Iris pigment epithelial cell (primary cell): ENCODE results near the gene GPR107.
A peak's percentile ranks its signal among the peaks of the same experiment; 100 is the strongest.

Experiments used
- DNase-seq: peaks from one replicate; pipeline ENCODE4 v3.0.0-alpha.2; 2011; ENCODE audit warnings: low read depth

Gene GPR107

GRCh38 chr9:130159915-130160670, 106.4 kb downstream of the GPR107 start:
- DNase-seq: no peak

DNA sequence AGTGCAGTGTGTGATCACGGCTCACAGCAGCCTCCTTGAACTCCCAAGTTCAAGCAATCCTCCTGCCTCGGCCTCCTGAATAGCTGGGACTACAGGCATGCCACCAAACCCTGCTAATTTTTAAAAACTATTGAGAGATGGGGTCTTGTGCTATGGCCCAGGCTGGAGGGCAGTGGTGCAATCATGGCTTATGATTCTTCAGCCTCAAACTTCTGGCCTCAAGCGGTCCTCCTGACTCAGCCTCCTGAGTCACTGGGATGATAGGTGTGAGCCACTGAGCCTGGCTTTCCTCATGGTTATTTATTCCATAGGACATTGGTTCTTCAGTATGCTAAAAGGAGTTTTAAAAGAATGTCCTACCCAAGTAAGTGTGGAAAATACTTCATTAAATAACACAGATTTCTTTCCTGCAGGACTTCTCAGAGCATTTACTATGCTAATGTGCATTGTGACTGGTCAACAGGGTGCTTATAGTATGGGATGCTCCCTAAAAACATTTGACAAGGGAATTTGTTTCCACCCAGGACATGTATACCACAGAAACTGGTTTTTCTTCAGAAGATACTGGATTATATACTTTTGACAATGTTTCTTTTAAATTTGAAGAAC, 107.3 kb downstream of the GPR107 start:
- DNase-seq: no peak

- no peak for DNase-seq
Measured at GRCh38 chr9:130165579-130165978, 111.9 kb downstream of the GPR107 start.

DNA sequence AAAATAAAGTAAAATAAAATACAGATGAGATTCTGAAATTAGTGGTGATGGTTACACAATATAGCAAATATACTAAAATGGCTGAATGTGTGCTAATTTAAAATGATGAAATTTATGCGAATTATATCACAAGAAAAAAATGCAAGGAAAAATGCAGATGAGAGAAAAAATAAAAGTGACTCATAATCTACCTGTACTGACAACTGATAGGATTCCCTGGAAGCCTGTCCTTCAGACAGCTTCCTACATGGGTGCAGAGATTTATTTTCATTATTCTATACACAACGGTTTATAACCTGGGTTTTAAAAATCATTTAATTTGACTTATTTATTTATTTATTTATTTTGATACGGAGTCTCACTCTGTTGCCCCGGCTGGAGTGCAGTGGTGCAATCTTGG, 112.7 kb downstream of the GPR107 start:
- no peak for DNase-seq

GRCh38 chr9:130167927-130168326, 114.2 kb downstream of the GPR107 start:
- no peak for DNase-seq

- no peak for DNase-seq
Measured at GRCh38 chr9:130171226-130172148, 117.8 kb downstream of the GPR107 start.

DNA sequence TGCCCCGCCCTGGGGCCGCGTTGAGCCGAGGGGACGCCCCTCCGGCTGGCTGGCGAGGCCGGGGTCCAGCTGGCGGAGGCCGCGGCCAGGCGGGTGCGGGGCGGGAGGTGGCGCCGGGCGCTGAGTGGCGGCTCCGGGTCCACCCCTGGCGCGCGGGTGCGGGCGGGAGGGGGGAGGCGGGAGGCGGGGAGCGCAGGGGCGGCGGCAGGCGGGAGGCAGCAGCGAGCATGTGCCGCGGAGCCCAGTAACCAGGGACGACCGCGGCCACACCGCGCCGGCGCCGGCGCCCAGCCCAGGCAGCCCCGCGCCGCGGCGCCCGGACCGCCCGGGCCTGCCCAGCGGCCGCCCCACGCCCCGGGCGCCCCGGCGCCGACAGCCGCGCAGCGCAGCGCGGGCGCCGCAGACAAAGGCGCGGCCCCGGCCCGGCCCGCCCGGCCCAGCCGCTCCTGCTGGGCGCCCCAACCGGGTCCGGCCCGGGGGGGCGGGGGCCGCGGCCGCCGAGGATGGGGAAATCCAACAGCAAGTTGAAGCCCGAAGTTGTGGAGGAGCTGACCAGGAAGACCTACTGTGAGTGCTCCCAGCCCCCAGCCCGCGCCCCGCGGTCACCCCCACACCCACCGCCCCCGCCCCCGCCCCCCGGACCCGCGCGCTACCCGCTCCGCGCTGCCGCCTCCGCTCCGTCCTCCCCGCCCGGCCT, 118.6 kb downstream of the GPR107 start, which contains the start of gene NCS1:
Gene NCS1, plus strand, starts transcription at position 244 of the 697 bp plus-strand sequence. Its CDS starts 260 bp downstream, at position 504.
- peak; percentile 72 for DNase-seq

DNA sequence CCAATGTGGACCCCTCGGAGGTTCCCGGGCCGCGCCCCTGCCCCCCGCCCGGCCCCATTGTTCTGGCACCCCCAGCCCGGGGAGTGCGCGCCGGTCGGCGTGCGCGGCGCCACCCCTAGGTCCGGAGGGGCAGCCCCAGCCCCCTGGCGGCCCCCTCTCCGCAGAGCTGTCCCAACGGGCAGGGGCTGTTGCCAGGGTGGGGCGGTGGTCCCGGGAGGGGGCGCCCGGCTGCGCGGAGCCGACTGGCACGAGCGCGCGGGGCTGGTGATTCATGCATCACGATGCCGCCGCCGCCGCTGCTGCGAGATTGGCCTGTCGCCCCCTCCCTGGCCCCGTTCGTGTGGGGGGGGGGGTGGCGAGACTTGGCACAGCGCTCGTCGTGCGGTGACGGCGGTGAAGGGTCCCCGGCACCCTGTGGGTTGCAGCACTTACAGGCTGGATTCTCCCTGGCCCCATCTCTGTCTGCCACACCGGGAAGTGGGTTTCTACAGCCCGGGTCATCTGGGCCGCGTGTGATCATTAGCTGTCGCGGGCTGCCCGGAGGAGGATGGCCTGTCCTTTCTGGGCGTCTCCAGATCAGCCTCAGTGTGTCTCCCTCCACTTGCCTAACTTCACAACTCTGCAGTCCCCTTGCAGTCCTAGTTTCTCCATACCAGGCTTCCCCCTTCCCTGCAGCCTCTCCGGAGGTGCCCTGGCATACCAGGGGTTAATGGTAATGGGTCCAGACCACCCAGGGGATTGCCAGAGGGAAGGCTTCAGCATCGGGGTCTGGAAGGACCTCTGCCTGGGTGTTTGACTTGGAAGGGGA, 119.4 kb downstream of the GPR107 start:
- DNase-seq: peak; percentile 24

- peak; percentile 57 for DNase-seq
Measured at GRCh38 chr9:130173666-130173983, 119.9 kb downstream of the GPR107 start.

- DNase-seq: no peak
Measured at GRCh38 chr9:130174025-130174424, 120.3 kb downstream of the GPR107 start.

GRCh38 chr9:130174920-130175321, 121.2 kb downstream of the GPR107 start:
- no peak for DNase-seq

- no peak for DNase-seq
Measured at GRCh38 chr9:130175355-130175754, 121.6 kb downstream of the GPR107 start.

DNA sequence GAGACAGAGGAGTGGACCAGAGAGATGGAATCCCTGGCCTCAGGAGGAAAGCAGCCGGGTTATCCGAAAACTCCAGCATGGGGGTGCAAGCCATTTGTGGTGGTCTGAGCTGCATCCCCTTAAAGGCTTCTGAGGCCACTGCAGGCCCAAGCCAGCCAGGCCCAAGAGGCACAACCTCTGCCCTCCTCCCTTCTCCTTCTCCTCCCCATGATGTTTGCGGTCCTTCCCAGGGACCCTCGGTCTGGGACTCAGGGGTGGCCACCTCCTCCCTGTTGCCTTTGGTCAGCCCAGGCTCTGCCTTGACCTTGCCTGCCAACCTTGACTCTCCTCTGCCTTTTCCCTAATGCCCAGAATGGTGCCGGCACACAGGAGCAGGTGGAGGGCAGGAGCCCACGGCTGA, 123.1 kb downstream of the GPR107 start:
- no peak for DNase-seq

- no peak for DNase-seq
Measured at GRCh38 chr9:130177898-130178805, 124.4 kb downstream of the GPR107 start.

DNA sequence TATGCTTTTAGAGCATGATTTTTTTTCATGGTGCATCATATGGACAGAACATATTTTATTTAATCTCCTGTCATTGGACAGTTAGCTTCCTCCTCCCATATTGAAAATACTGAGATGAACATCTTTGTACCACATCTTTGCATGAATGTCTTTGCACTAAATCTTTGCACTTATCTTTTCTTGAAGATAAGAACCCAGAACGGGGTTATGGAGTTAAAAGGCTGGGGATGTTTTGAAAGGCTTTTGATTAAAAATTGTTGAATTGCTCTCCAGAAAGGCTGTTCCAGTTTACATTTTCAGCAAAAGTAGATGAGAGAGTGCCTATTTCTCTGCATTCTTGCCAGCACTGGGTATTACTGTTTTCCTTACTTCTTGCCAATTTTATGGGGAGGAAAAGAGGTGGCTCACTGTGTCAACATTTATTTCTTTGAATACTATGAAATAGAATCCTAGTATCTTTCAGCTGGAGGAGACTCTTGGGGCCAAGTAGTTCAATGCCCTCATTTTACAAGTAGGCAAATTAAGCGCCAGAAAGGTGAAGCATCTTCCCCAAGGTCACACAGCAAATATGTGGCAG, 125.7 kb downstream of the GPR107 start:
- no peak for DNase-seq

DNA sequence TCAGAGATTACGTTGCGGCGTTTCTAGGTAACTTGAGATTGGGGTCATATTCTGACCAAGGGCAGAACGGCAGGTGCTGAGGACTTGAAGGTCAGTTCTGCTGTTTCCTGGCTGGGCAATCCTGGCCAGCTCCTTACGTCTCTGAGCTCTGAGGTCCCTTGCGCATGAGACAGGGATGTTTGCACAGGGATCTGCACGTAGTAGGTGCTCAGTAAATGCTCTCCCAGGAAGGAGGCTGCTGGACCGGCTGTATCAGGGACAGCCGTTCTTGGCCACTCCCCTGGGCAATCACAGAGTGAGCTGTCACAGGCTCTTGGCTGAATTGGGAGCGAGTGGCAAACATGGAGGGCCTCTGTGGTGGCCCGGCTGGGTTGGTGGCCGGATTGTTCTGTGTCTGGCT, 126.8 kb downstream of the GPR107 start:
- DNase-seq: no peak

GRCh38 chr9:130181678-130182380, 128.1 kb downstream of the GPR107 start:
- no peak for DNase-seq

GRCh38 chr9:130182381-130182909, 128.7 kb downstream of the GPR107 start:
- no peak for DNase-seq
